Esophagus muscularis mucosa (tissue), 4 donors: ENCODE measurements around the gene SLC13A3. TPM values are rescaled to one million over a fixed set of nuclear protein-coding genes. Genes with fewer than 3 reads are reported as not detected.

ENCODE experiments used
- DNase-seq: peaks from one replicate; pipeline ENCODE4 v3.0.0-alpha.2; 2017; ENCODE audit errors: extremely low spot score
- H3K27ac ChIP-seq, 4 donors: fragments of 200-600 bp; sonication (generic); replicated peaks in 1 of 4; 1 replicate in 3 of 4; 2 replicates in 1 of 4; pipeline ENCODE4 v1.5.1; 2016 to 2019; ENCODE audit warnings: mild to moderate bottlenecking in 1 of 4
- H3K27me3 ChIP-seq, 4 donors: fragments of 200-600 bp; sonication (generic); one replicate each; pipeline versions ENCODE4 v1.5.1 to v1.6.0; 2016 to 2019
- H3K36me3 ChIP-seq, 4 donors: fragments of 200-600 bp; sonication (generic); one replicate each; pipeline ENCODE4 v1.5.1; 2016 to 2019
- H3K4me1 ChIP-seq, 4 donors: fragments of 200-600 bp; sonication (generic); one replicate each; pipeline ENCODE4 v1.5.1; 2016 to 2019
- H3K4me3 ChIP-seq, 4 donors: fragments of 200-600 bp; sonication (generic); 1 replicate in 2 of 4; 2 replicates in 2 of 4; pipeline ENCODE4 v1.5.1; 2016 to 2019; ENCODE audit warnings: mild to moderate bottlenecking in 4 of 4, moderate library complexity in 1 of 4
- H3K9me3 ChIP-seq, 4 donors: fragments of 200-600 bp; sonication (generic); 1 replicate in 3 of 4; 2 replicates in 1 of 4; pipeline ENCODE4 v1.5.1; 2016 to 2019
- EP300 ChIP-seq: sonication (generic); formaldehyde crosslinking; IDR thresholded peaks from one replicate; pipeline ENCODE4 v1.6.1; 2017; ENCODE audit warnings: antibody characterized with exemption
- POLR2A ChIP-seq: fragments of 450-650 bp; IDR thresholded peaks from one replicate; pipeline ENCODE4 v1.6.1; 2017; ENCODE audit warnings: antibody characterized with exemption, moderate library complexity, mild to moderate bottlenecking, low read depth
- POLR2AphosphoS5 ChIP-seq, 2 donors: sonication (generic); formaldehyde crosslinking; IDR thresholded peaks; one replicate each; pipeline ENCODE4 v1.6.1; 2017; ENCODE audit warnings: antibody characterized with exemption in 2 of 2
- WGBS: methylation state at CpG from one replicate; pipeline ENCODE4 v1.1.5; 2018; 5-methylcytosine and 5-hydroxymethylcytosine counted together
- intact Hi-C: fragments of 100-400 bp; cut with DNase I; formaldehyde crosslinking; loops from one replicate; pipeline ENCODE4 v1.15.1; 2023
- total RNA-seq, 4 donors: library from RNA; depleted of rRNA; stranded (reverse); fragments of >200 nt; gene quantifications; one replicate each; pipeline versions ENCODE4 v1.1.0 to v1.2.1, GENCODE V29; 2016
- TF ChIP-seq, protein P1 (sequence below), 3 experiments: fragments of 200-600 bp in 2 of 3; fragments of 450-650 bp in 1 of 3; sonication (generic) in 2 of 3; IDR thresholded peaks; one replicate each; pipeline ENCODE4 v1.5.1; 2017 to 2019; ENCODE audit warnings: antibody characterized with exemption in 3 of 3, mild to moderate bottlenecking in 2 of 3, moderate library complexity in 1 of 3

SLC13A3 gene
- total RNA-seq, 4 donors from 2014 or later, result 0.42 to 0.66 (median 0.61) TPM

DNA sequence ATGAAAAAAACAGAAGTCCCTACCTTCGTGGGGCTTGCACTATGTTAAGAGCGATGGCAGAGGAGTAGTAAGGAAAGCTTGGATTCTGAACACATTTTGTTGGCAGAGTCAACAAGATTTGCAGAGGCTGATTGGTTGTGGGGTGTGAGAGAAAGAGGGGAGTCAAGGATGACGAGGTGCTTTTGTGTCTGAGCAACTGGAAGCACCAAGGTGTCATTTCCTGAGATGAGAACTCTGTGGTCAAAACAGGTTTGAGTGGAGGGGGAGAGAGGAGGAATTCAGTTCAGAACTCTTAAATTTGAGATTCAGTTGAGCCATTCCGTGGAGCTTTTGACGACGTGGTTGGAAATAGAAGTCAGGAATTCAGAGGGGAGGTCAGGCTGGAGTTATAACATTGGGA lies 104.3 kb downstream of the SLC13A3 start:
- no peaks in the 10 kb centered on the region for H3K4me1 ChIP-seq
- peaks cover 0 to 37% (median 0%) of the 10 kb centered on the region in 4 donors for H3K27me3 ChIP-seq

DNA sequence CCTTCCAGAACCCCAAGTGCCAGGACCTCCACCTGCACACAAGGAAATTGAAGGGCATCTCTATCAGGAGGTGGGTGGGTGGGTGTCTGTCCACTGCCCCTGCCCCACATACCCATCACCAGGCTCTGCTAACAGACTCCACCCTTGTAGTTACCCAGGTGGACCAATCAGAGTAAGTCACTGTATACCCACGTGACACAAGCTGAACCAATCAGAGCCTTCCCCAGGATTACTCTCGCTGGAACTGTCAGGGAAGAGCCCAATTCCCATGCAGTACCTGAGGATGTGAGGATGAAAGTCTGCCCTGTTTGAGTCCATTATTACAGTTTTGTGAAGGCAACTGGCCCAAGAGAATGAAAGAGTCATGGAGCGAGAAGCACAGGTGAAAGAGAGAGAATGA lies 105.0 kb downstream of the SLC13A3 start:
- peaks cover 0 to 44% (median 0%) of the 10 kb centered on the region in 4 donors for H3K27me3 ChIP-seq
- H3K4me3 ChIP-seq, result no peak overlapping the region
- no peaks in the 10 kb centered on the region for H3K36me3 ChIP-seq
- intact Hi-C loops, result no loop called here
- no peaks in the 10 kb centered on the region for H3K9me3 ChIP-seq
- DNase-seq, result no peak
- 81% methylated on average over 3 of the region's 3 CpGs for WGBS
- no peak for TF ChIP-seq POLR2A
- TF ChIP-seq, protein P1, sequence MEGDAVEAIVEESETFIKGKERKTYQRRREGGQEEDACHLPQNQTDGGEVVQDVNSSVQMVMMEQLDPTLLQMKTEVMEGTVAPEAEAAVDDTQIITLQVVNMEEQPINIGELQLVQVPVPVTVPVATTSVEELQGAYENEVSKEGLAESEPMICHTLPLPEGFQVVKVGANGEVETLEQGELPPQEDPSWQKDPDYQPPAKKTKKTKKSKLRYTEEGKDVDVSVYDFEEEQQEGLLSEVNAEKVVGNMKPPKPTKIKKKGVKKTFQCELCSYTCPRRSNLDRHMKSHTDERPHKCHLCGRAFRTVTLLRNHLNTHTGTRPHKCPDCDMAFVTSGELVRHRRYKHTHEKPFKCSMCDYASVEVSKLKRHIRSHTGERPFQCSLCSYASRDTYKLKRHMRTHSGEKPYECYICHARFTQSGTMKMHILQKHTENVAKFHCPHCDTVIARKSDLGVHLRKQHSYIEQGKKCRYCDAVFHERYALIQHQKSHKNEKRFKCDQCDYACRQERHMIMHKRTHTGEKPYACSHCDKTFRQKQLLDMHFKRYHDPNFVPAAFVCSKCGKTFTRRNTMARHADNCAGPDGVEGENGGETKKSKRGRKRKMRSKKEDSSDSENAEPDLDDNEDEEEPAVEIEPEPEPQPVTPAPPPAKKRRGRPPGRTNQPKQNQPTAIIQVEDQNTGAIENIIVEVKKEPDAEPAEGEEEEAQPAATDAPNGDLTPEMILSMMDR (IDR thresholded peaks at IDR 0.05), result no peak
- no peak for TF ChIP-seq EP300
- no peak for TF ChIP-seq POLR2AphosphoS5 (IDR thresholded peaks at IDR 0.05)
- no peak overlapping the region for H3K27ac ChIP-seq
- no peaks in the 10 kb centered on the region for H3K4me1 ChIP-seq

More for the DNA sequence above, 104.3 kb downstream of the SLC13A3 start:
- Histone ChIP-seq H3K4me3 (no peak overlapping the region), H3K27ac (no peak overlapping the region), H3K9me3 (no peaks in the 10 kb centered on the region), H3K36me3 (no peaks in the 10 kb centered on the region)
- WGBS, result 73% methylated on average over 6 of the region's 6 CpGs
- intact Hi-C loops, result no loop called here
- DNase-seq, result no peak
- no peak for TF ChIP-seq POLR2A
- TF ChIP-seq, protein P1 (IDR thresholded peaks at IDR 0.05), result no peak
- TF ChIP-seq EP300, result no peak
- TF ChIP-seq POLR2AphosphoS5 (IDR thresholded peaks at IDR 0.05), result no peak

DNA sequence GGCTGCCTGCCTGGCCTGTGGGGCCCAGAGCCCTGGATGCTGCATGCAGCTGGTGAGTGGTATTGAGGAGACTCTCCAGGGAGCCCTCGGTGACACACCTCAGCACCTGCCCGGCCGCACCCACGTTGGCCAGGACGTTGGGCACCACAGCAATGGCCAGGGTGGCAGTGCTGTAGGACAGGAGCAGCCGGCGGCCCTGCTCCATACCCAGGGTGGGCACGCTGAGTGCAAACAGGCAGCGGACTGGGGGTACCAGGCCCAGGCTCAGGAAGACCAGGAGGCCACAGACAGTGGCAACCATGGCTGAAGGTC lies 105.5 kb downstream of the SLC13A3 start:
- Histone ChIP-seq H3K27ac (no peak overlapping the region), H3K9me3 (no peaks in the 10 kb centered on the region), H3K27me3 (peaks cover 0 to 44% (median 0%) of the 10 kb centered on the region in 4 donors), H3K4me3 (no peak overlapping the region), H3K36me3 (no peaks in the 10 kb centered on the region), H3K4me1 (no peaks in the 10 kb centered on the region)
- TF ChIP-seq POLR2AphosphoS5 (IDR thresholded peaks at IDR 0.05) (no peak), EP300 (no peak), POLR2A (no peak)
- TF ChIP-seq, protein P1 (IDR thresholded peaks at IDR 0.05), result no peak
- WGBS, result no CpG with 5 or more reads among the region's 9 CpGs
- intact Hi-C loops, result no loop called here
- DNase-seq, result no peak

DNA sequence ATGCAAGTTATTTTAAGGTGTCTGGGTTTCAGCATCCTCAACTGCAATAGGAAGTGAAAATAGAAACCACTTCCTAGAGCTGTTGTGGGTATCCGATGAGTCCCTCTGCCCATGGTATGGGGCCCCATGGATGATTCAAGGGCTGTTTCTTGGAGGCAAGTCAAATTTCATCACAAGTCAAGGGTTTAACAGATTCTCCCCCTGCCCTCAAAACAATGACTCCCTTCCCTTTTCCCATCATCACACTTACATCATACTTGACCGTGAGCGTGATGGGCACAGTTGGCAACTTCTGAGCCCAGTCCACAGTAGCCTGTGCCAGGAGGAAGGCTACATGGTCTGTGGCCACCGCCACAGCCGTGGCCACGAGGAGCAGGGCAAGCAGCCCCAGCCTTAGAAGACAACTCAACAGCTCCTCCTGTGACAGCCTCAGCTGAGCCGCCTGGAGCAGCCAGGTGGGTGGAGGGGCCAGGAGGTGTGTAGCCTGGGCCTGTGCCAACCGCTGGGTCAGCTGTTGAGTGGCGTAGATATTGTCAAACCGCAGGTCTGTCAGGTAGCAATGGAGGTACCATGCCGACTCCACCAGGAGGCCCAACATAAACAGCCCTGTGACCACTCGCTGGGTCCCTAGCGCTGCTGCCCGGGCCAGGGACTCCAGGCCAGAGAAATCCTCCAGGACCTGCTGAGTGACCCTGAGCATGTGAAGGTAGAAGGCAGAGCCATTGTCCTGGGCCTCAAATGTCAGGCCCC lies 106.0 kb downstream of the SLC13A3 start:
- no peaks in the 10 kb centered on the region for H3K9me3 ChIP-seq
- TF ChIP-seq POLR2A, result no peak
- TF ChIP-seq, protein P1 (IDR thresholded peaks at IDR 0.05), result no peak
- H3K27me3 ChIP-seq, result peaks cover 0 to 44% (median 0%) of the 10 kb centered on the region in 4 donors
- no peaks in the 10 kb centered on the region for H3K4me1 ChIP-seq
- no peak overlapping the region for H3K27ac ChIP-seq
- H3K36me3 ChIP-seq, result no peaks in the 10 kb centered on the region
- no peak overlapping the region for H3K4me3 ChIP-seq
- WGBS, result 75% methylated on average over 14 of the region's 14 CpGs
- intact Hi-C loops, result no loop called here
- DNase-seq, result no peak

DNA sequence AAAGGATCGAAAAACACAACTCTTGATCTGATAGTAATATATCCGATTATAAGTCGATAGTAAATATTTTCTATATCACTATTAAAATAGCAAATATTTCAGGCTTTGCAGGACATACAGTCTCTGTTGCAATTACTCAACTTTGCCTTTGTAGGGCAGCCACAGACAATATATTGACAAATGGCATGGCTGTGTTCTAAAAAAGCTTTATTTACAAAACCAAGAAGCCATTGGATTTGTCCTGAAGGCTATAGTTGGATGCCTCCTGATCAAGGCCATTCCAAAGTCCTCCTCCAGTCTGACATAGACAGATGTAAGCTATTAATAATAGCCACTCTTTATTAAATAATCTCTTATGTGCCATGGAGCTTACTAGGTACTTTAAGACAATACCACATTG lies 106.7 kb downstream of the SLC13A3 start:
- Histone ChIP-seq H3K36me3 (no peaks in the 10 kb centered on the region), H3K4me3 (no peak overlapping the region), H3K27ac (no peak overlapping the region), H3K27me3 (peaks cover 0 to 42% (median 0%) of the 10 kb centered on the region in 4 donors), H3K4me1 (no peaks in the 10 kb centered on the region), H3K9me3 (no peaks in the 10 kb centered on the region)
- no peak for TF ChIP-seq POLR2A
- TF ChIP-seq EP300, result no peak
- no peak for TF ChIP-seq POLR2AphosphoS5 (IDR thresholded peaks at IDR 0.05)
- TF ChIP-seq, protein P1 (IDR thresholded peaks at IDR 0.05), result no peak
- no peak for DNase-seq
- intact Hi-C loops, result no loop called here
- 85% methylated on average over 3 of the region's 3 CpGs for WGBS
